IPS-NIHi11 (cell line): ENCODE results near the gene MYO1D.
A peak's percentile ranks its signal among the peaks of the same experiment; 100 is the strongest.
"Not testable (repeated sequence)": the region's sequence is repeated elsewhere in the genome, so short reads cannot be mapped to it uniquely, and the experiment has no call there.

Experiments
- DNase-seq: peaks from one replicate; pipeline ENCODE4 v3.0.0; 2012; ENCODE audit warnings: mixed read lengths, low spot score

Gene MYO1D

GRCh38 chr17:32453370-32453769 is 423.6 kb downstream of the MYO1D start:
- DNase-seq = no peak

DNA sequence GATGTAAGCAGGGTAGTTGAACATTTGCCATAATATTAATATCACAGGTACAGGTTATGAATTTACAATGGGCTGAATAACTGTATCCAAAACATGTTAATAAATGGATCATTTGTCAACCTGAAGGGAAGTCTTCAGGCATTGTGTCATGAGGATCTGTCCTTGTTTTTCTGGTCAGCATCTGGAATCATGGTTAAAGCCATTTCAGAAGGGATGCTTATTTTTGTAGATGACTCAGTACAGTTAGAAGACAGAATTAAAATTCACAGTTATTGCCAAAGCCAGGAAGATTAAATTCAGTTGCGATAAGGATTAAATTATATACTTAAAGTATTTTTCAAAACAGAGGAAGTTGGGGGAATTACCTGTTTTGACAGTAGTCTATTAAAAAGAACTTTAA is 424.6 kb downstream of the MYO1D start:
- no peak for DNase-seq

DNA sequence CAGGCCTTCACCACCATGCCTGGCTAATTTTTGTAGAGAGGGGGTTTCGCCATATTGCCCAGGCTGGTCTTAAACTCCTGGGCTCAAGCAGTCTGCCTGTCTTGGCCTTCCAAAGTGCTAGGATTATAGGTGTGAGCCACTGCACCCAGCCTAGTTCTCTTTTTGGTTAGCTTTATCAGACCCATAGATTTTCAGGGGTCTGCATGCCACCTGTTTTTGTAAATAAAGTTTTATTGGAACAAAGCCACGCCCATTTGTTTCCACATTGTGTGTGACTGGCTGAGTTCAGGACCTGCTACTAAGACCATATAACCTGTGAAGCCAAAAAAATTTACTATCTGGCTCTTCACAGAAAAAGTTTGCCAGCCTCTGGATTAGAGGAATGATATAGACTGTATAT is 425.0 kb downstream of the MYO1D start:
- DNase-seq = no peak

- DNase-seq = not testable (repeated sequence)
These were observed 426.5 kb downstream of the MYO1D start for GRCh38 chr17:32450379-32450778.

DNA sequence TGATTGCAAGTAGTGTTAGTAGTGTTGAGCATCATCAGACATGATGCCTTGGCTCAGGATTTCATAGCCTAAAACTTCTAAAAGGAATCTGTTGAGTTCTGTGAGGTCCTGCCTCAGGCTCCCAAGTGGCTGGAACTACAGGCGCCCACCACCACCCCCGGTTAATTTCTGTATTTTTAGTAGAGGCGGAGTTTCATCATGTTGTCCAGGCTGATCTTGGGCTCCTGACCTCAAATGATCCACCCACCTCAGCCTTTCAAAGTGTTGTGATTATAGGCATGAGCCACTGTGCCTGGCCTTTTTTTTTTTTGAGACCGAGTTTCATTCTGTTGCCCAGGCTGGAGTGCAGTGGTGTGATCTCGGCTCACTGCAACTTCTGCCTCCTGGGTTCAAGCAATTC is 427.0 kb downstream of the MYO1D start:
- no peak for DNase-seq

DNA sequence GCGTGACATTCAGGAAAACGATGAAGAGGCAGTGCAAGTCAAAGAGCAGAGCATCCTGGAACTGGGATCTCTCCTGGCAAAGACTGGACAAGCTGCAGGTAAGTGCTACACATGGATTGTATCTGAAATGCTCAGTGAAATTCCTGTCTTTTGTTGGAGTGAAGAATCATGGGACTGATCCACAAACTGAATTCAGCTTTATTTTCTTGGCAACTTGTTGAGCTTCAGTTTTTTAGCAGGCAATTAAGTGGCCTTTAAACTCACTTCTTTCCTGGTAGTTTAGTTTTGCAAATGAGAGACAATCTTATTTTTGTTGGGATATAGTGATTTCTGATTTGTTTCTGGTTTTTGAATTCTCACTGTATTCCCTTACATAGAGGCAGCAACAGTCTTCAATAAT is 430.0 kb downstream of the MYO1D start:
- no peak for DNase-seq

DNA sequence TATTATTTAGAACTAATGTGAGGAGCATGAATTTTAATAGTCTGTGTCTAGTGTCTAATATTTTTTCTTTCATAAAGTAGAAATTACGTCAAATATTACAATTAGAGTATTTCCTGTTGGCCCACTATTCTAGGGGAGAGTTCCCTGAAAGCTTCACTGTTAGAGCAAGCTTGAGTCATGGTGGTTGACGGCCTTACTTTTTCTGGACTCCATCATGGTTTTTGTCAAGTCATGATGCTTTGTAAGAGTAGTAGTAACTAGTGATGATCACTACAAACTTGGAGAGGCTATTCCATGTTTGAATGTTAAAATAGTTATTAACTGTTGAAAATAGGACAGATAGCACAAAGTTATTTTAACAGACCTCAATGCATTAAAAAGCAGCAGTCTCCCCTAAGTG is 431.0 kb downstream of the MYO1D start:
- no peak for DNase-seq

- DNase-seq = no peak
These were observed 431.4 kb downstream of the MYO1D start for GRCh38 chr17:32445497-32445896.

DNA sequence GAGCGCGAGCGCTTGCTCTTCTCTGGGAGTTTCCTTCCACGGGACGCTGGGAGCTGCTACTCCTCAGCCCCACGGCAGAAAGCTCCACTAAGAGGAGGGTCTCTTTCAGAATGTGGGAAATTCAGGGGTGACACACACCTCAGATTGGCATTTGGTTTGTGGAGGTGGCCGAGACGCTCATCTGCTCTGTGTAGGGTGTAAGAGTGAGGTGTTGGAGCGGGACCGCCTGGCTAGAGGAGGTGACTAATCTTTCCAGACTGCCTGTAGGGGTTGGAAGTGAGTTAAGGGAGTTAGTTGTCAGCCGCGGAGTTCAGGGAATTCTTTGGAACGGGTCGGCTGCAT is 431.9 kb downstream of the MYO1D start:
- peak; percentile 34 for DNase-seq

GRCh38 chr17:32444301-32445073 is 432.4 kb downstream of the MYO1D start, which contains the start of gene PSMD11:
TSS of gene PSMD11 (plus strand) at chr17:32444510. CDS start at chr17:32444524, 14 bp downstream.
- peak; percentile 100 for DNase-seq

- no peak for DNase-seq
These were observed 433.1 kb downstream of the MYO1D start for GRCh38 chr17:32443827-32444300.
